Activated B cell treated with CpG ODN at 0.5 μM for 24 hours (primary cell): ENCODE measurements around the gene DYNC2H1. TPM values are rescaled to one million over a fixed set of nuclear protein-coding genes. Genes with fewer than 3 reads are reported as not detected.

ENCODE experiments used
- ATAC-seq: fragments of 200-7000 bp; cut with Tn5 transposase; one replicate; pipeline ENCODE4 v1.10.0; 2021; ENCODE audit warnings: low read depth, mild to moderate bottlenecking, moderate library complexity
- CTCF ChIA-PET: fragments of 350-600 bp; sonication (Branson Sonifier 250); formaldehyde crosslinking; loops from one replicate; lab custom pipeline; 2021; ENCODE audit warnings: antibody characterized with exemption; lab: Charles Lee
- POLR2A ChIA-PET: fragments of 350-600 bp; sonication (Branson Sonifier 250); formaldehyde crosslinking; loops from one replicate; lab custom pipeline; 2021; ENCODE audit warnings: antibody characterized with exemption; lab: Charles Lee
- DNase-seq: peaks from one replicate; pipeline ENCODE4 v3.0.0; 2022
- H3K27ac Mint-ChIP-seq: one replicate; pipeline ENCODE4 v1.8.0; 2020; ENCODE audit warnings: mixed read lengths
- H3K27me3 Mint-ChIP-seq: one replicate; pipeline ENCODE4 v1.8.0; 2021; ENCODE audit warnings: mixed read lengths
- H3K36me3 Mint-ChIP-seq: one replicate; pipeline ENCODE4 v1.8.0; 2021; ENCODE audit warnings: low read depth, mixed read lengths
- H3K4me1 Mint-ChIP-seq: one replicate; pipeline ENCODE4 v1.8.0; 2021; ENCODE audit warnings: mixed read lengths
- H3K4me3 Mint-ChIP-seq: one replicate; pipeline ENCODE4 v1.8.0; 2020; ENCODE audit warnings: mild to moderate bottlenecking, mixed read lengths
- H3K9me3 Mint-ChIP-seq: one replicate; pipeline ENCODE4 v1.8.0; 2020; ENCODE audit warnings: mixed read lengths
- CTCF ChIP-seq: fragments of 200-600 bp; IDR thresholded peaks from one replicate; pipeline ENCODE4 v1.8.0; 2022; ENCODE audit warnings: antibody characterized with exemption, mild to moderate bottlenecking
- intact Hi-C: fragments of 100-400 bp; cut with micrococcal nuclease; formaldehyde crosslinking; loops from one replicate; pipeline ENCODE4 v1.15.1; 2024
- total RNA-seq: library from RNA; stranded (reverse); gene quantifications from 2 replicates; pipeline ENCODE4 v1.2.3, GENCODE V29; 2022

DYNC2H1 gene
- total RNA-seq, 1 donor from 2014 or later = 3.2 TPM

- Mint-ChIP-seq H3K9me3 (peaks cover 43% of the 10 kb centered on the region), H3K4me1 (no peaks in the 10 kb centered on the region), H3K36me3 (peaks cover 4% of the 10 kb centered on the region), H3K4me3 (no peak overlapping the region), H3K27me3 (no peaks in the 10 kb centered on the region), H3K27ac (no peak overlapping the region)
- POLR2A ChIA-PET = no interaction called here
- ATAC-seq (no peak), DNase-seq (no peak)
- intact Hi-C loops = no loop called here
- no peak for TF ChIP-seq CTCF
- CTCF ChIA-PET = no interaction called here
Measured at GRCh38 chr11:103294516-103294915, 185.3 kb downstream of the DYNC2H1 start.

- no peaks in the 10 kb centered on the region for H3K4me1 Mint-ChIP-seq
- H3K27ac Mint-ChIP-seq = no peak overlapping the region
- DNase-seq (no peak), ATAC-seq (no peak)
- H3K27me3 Mint-ChIP-seq = no peaks in the 10 kb centered on the region
- H3K36me3 Mint-ChIP-seq = peaks cover 4% of the 10 kb centered on the region
- peaks cover 43% of the 10 kb centered on the region for H3K9me3 Mint-ChIP-seq
- CTCF ChIA-PET = no interaction called here
- intact Hi-C loops = no loop called here
- POLR2A ChIA-PET = no interaction called here
- H3K4me3 Mint-ChIP-seq = no peak overlapping the region
- TF ChIP-seq CTCF = no peak
Measured at GRCh38 chr11:103295704-103296103, 186.5 kb downstream of the DYNC2H1 start.

DNA sequence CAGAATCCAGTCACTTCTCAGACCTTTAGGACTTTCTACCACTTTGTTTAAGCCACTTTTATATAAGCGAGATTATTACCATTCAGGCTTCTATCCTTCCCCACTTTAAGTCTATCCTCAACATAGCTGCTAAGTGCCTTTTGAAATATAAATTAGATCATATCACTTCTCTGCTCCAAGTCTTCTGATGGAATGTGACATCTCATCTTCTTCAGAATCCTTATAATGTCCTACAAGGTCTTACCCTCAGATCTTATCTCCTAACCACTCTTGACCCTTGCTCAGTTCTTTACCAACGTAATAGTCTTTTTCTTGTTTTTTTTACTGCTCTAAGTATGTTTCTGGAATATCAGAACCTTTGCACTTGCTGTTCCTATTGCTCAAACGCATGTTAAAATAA is 188.7 kb downstream of the DYNC2H1 start:
- no peak for DNase-seq
- H3K9me3 Mint-ChIP-seq = peaks cover 34% of the 10 kb centered on the region
- intact Hi-C loops = no loop called here
- ChIA-PET CTCF (no interaction called here), POLR2A (no interaction called here)
- no peak for ATAC-seq
- no peaks in the 10 kb centered on the region for H3K27me3 Mint-ChIP-seq
- no peak overlapping the region for H3K27ac Mint-ChIP-seq
- no peak overlapping the region for H3K4me3 Mint-ChIP-seq
- H3K36me3 Mint-ChIP-seq = peaks cover 4% of the 10 kb centered on the region
- TF ChIP-seq CTCF = no peak
- H3K4me1 Mint-ChIP-seq = no peaks in the 10 kb centered on the region

- CTCF ChIA-PET = no interaction called here
- no peaks in the 10 kb centered on the region for H3K36me3 Mint-ChIP-seq
Measured at GRCh38 chr11:103315248-103315647, 206.0 kb downstream of the DYNC2H1 start.

GRCh38 chr11:103317118-103317517 is 207.9 kb downstream of the DYNC2H1 start:
- ChIA-PET POLR2A (no interaction called here), CTCF (no interaction called here)
- DNase-seq (no peak), ATAC-seq (no peak)
- Mint-ChIP-seq H3K27ac (no peak overlapping the region), H3K36me3 (no peaks in the 10 kb centered on the region), H3K9me3 (no peaks in the 10 kb centered on the region), H3K4me3 (no peak overlapping the region), H3K27me3 (no peaks in the 10 kb centered on the region), H3K4me1 (no peaks in the 10 kb centered on the region)
- no peak for TF ChIP-seq CTCF
- intact Hi-C loops = no loop called here

More at GRCh38 chr11:103315248-103315647, 206.0 kb downstream of the DYNC2H1 start:
- Mint-ChIP-seq H3K4me1 (no peaks in the 10 kb centered on the region), H3K27ac (no peak overlapping the region), H3K4me3 (no peak overlapping the region), H3K9me3 (no peaks in the 10 kb centered on the region), H3K27me3 (no peaks in the 10 kb centered on the region)
- DNase-seq = no peak
- intact Hi-C loops = no loop called here
- TF ChIP-seq CTCF = no peak
- POLR2A ChIA-PET = no interaction called here
- ATAC-seq = no peak
